HL-60 (cell line): Measurements from ENCODE around the gene ABHD2.

ENCODE experiments used
- DNase-seq, 2 experiments: peaks; one replicate each; pipeline ENCODE4 v3.0.0-alpha.2; 2010 to 2020; ENCODE audit warnings: low read depth in 1 of 2, low spot score in 1 of 2
- H3K27ac ChIP-seq: fragments of 250-450 bp; sonication (Bioruptor Pico); replicated peaks from 2 replicates; pipeline ENCODE4 v1.5.1; 2020; ENCODE audit warnings: mild to moderate bottlenecking, moderate library complexity
- H3K27me3 ChIP-seq: fragments of 250-450 bp; sonication (Bioruptor Pico); 2 replicates; pipeline ENCODE4 v1.5.1; 2021; ENCODE audit warnings: mild to moderate bottlenecking, moderate library complexity; ENCODE audit not compliant: insufficient read depth, poor library complexity, severe bottlenecking
- H3K4me3 ChIP-seq: replicated peaks from 2 replicates; pipeline ENCODE4 v1.5.1; 2011; ENCODE audit warnings: mild to moderate bottlenecking, control low read depth, low read length; ENCODE audit not compliant: insufficient read depth
- CTCF ChIP-seq: IDR thresholded peaks from one replicate; pipeline ENCODE4 v1.5.1; 2011; ENCODE audit warnings: low read length, control low read depth, inconsistent platforms; ENCODE audit not compliant: insufficient read depth
- GABPA ChIP-seq: IDR thresholded peaks from 2 replicates; pipeline ENCODE4 v1.6.1; 2012; ENCODE audit warnings: low read depth
- POLR2AphosphoS5 ChIP-seq: IDR thresholded peaks from 2 replicates; pipeline ENCODE4 v1.6.1; 2012; ENCODE audit warnings: low read depth
- REST ChIP-seq: IDR thresholded peaks from 2 replicates; pipeline ENCODE4 v1.6.1; 2012; ENCODE audit warnings: low read depth; ENCODE audit not compliant: insufficient replicate concordance
- SPI1 ChIP-seq: IDR thresholded peaks from 2 replicates; pipeline ENCODE4 v1.6.1; 2012; ENCODE audit warnings: low read depth, mild to moderate bottlenecking, borderline replicate concordance
- long read RNA-seq: library from polyadenylated mRNA; unstranded; transcript quantifications from one replicate; pipeline ENCODE4 v2.0.0, GENCODE V29; 2020

The ABHD2 gene
- long read RNA-seq, full-length matches to known transcripts = 26 of 53 reads
- long read RNA-seq, partial matches to known transcripts = 4 of 53 reads
- long read RNA-seq, other reads (novel, unspliced or antisense) = 23 of 53 reads

GRCh38 chr15:89087830-89088604 lies at the start of gene ABHD2:
Gene ABHD2 (plus strand): TSS chr15:89088456. CDS start chr15:89116328, 27,872 bp downstream.
- TF ChIP-seq CTCF = no peak
- peak; percentile 21 for TF ChIP-seq REST
- peak; percentile 71 for TF ChIP-seq POLR2AphosphoS5
- TF ChIP-seq GABPA = 0 out of 2 replicates have a peak, but pooled peaks have one; percentile 16
- DNase-seq = peak; percentile 99 to 100
- Histone ChIP-seq H3K27me3 (no peaks in the 10 kb centered on the region), H3K4me3 (peak within 1 kb of the TSS; percentile 93), H3K27ac (peak within 1 kb of the TSS; percentile 74)

GRCh38 chr15:89039142-89039541 lies 49.1 kb upstream of the ABHD2 start:
- TF ChIP-seq POLR2AphosphoS5 = no peak
- Histone ChIP-seq H3K27ac (no peak overlapping the region), H3K27me3 (peaks cover 5% of the 10 kb centered on the region), H3K4me3 (no peak overlapping the region)
- no peak for DNase-seq

GRCh38 chr15:89041507-89041906 lies 46.7 kb upstream of the ABHD2 start:
- Histone ChIP-seq H3K27ac (no peak overlapping the region), H3K4me3 (no peak overlapping the region), H3K27me3 (peaks cover 3% of the 10 kb centered on the region)
- TF ChIP-seq GABPA = no peak
- no peak for TF ChIP-seq SPI1
- no peak for TF ChIP-seq REST
- no peak for TF ChIP-seq POLR2AphosphoS5
- no peak for TF ChIP-seq CTCF
- DNase-seq = no peak

- no peak for TF ChIP-seq REST
- TF ChIP-seq GABPA = no peak
- no peak for TF ChIP-seq CTCF
- TF ChIP-seq POLR2AphosphoS5 = no peak
- TF ChIP-seq SPI1 = no peak
- Histone ChIP-seq H3K27me3 (peaks cover 3% of the 10 kb centered on the region), H3K4me3 (no peak overlapping the region), H3K27ac (no peak overlapping the region)
- no peak for DNase-seq
Observed at GRCh38 chr15:89042387-89042786, 45.9 kb upstream of the ABHD2 start.
